CD4-positive, alpha-beta T cell treated with Interleukin-4 for 4 hours (primary cell): ENCODE results near the gene ZNRF3.

Source experiments
- DNase-seq: peaks from one replicate; pipeline ENCODE4 v3.0.0-alpha.2; 2020

Gene ZNRF3

DNA sequence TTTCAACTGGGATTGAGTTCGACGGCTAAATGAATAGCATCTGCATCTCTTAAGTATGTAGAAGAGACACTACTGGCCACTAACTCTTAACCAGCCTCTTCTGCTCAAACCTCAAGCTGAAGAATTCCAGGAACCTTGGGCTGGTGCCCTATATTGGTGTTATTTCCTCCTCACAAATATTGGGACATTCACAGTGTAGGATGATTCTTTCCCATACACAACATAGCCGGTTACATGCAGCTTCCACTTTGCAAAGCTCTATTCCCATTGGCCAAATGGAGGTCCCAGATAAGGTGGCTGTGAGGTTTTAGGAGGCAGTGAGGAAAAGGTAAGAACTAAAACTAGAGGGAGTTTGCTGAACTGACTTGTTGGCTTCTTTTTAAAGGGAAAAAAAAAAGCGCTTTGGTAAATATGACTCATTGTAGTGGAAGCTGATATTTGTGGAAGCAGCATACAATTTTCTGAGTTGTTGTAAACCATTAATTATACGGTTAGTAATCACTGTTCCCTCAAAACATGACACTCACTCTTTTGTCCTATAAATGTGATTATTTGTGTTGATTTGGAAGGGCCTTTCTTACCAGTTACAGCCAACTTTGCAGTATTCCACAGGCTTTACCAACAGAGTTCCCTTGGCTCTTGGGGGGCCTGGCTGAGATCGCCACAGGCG, 160.7 kb downstream of the ZNRF3 start:
- DNase-seq: no peak

DNA sequence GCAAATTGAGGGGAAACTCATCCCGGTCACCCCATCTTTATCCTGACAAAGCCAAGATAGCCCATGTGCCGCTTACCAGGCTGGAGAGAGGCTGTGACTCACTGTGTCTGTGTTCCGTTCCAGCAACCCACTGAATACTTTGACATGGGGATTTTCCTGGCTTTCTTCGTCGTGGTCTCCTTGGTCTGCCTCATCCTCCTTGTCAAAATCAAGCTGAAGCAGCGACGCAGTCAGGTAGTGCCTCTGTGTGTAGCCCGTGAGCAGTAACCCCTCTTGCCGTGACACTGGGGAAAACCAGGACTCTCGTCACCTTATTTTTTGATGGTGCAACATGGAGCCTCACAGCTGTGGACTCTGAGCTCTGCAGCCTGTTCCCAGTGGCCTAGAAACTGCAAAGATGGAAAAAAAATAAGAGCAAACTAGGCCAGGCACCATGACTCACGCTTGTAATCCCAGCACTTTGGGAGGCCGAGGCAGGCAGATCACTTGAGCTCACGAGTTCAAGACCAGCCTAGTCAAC, 161.3 kb downstream of the ZNRF3 start:
- DNase-seq: no peak

- DNase-seq: no peak
These were observed 165.7 kb downstream of the ZNRF3 start for GRCh38 chr22:29048822-29049654.

- no peak for DNase-seq
These were observed 166.4 kb downstream of the ZNRF3 start for GRCh38 chr22:29049655-29050263.

- DNase-seq: no peak
These were observed 167.1 kb downstream of the ZNRF3 start for GRCh38 chr22:29050457-29050856.

GRCh38 chr22:29053048-29053702, 169.8 kb downstream of the ZNRF3 start:
- DNase-seq: no peak

DNA sequence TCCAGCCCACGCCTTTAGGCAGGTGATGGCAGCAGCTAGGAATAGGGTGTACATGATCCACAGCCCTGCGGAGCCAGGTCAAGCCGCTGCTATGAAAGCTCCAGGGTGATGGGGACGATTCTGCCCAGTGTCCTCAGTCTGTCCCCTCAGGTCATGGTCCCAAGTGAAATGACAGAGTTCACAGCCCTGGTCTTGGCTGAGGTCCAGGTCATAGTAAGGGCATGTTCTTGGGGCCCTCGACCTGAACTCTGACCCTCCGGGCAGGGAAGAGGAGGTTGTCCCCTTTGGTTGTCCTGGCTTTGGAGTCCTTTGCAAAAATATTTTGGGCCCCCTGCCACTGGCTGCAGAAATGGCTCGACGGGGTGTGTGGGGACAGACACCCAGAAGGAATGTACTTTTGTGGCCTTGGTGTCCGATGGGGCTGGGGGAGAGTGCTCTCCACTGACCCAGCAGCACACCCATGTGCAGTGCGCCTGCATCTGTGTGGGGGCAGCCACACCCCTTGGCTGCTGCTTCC, 170.9 kb downstream of the ZNRF3 start:
- DNase-seq: no peak

GRCh38 chr22:29055192-29055830, 171.9 kb downstream of the ZNRF3 start:
- no peak for DNase-seq

DNA sequence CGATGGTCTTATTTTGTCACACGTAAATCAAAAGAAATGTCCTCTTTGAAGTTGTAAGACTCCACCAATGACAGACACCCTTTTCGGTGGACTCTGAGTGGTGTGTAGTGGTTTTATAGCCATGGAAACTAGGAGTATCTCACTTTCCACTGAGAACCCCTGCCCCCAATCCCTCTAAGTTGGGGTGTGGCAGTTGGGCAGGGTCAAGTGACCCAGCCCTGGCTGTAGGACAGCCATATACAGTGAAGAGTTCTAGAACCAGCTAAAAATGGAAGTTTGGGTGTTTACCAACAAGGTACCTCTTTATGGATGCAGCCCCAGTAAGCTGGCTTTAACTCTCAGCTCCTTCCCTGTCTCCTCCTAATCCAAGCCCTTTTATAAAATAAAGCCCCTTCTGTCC, 173.1 kb downstream of the ZNRF3 start:
- no peak for DNase-seq

- DNase-seq: no peak
These were observed 177.0 kb downstream of the ZNRF3 start for GRCh38 chr22:29060251-29060869.

- DNase-seq: no peak
These were observed 177.6 kb downstream of the ZNRF3 start for GRCh38 chr22:29060931-29061330.

DNA sequence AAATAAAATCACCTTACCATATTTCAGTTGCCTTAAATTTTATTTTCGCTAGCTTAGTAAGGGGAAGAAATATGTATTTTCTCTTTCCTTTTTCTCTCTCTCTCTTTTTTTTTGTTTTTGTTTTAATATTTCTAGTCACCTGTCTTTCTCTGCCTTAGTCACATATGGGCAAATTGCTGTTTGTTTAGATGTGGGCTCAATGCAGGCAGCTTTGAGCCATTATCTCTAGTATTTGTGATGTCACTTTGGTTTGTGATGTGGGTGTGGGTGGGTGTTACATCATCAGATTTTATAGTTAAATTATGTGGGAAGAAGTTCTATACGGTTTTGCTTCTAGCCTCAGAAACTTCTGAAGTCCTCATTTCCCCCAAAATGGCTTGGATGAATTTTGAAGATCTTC, 178.4 kb downstream of the ZNRF3 start, which contains the start of gene C22orf31:
TSS of gene C22orf31 (minus strand) at position 59 of the 400 bp plus-strand sequence. CDS start at position 20, 39 bp downstream.
- DNase-seq: no peak

- no peak for DNase-seq
These were observed 179.0 kb downstream of the ZNRF3 start for GRCh38 chr22:29062286-29062821.

DNA sequence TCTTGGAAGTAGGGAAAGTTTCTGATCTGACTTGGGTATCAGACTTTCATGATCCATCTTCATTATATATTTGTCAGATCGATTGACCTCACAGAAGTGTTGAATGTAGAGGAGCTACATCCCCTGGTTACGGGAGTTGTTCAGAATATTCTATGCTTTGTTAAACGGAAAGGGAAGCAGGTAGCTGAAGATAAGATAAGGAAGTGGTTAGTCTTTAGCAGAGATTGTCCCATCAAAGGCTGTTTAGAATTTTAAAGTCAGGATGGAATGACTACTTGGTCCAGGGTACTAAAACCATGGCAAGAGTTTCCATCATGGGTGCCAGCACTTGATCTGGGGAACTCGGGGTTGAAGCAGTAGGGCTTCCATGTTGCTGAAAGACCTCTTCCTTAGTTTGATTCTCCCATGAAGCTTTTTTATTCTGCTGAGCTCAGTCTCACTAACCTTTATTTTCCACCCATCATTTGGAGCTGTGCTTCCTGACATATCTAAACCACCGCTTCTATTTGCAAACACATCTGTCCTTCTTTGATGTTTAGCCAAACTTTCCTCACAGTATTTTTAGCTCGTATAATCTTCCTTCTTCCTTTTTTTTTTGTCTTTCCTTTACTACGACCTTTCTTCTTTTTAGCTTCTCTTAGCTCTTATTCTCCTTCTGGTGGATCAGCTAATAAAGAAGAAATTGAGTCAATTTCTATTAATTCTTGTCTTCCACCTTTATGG, 182.3 kb downstream of the ZNRF3 start:
- DNase-seq: no peak

- no peak for DNase-seq
These were observed 186.1 kb downstream of the ZNRF3 start for GRCh38 chr22:29069463-29069862.

GRCh38 chr22:29070490-29070889, 187.1 kb downstream of the ZNRF3 start:
- no peak for DNase-seq

- DNase-seq: no peak
These were observed 188.1 kb downstream of the ZNRF3 start for GRCh38 chr22:29071261-29072045.

GRCh38 chr22:29072193-29072978, 189.0 kb downstream of the ZNRF3 start:
- peak; percentile 62 for DNase-seq

- no peak for DNase-seq
These were observed 189.7 kb downstream of the ZNRF3 start, which contains the start of gene KREMEN1 for GRCh38 chr22:29072979-29073617. KREMEN1 (plus strand) TSS chr22:29073035; CDS start chr22:29073131, 96 bp downstream.
